Ovary (tissue), 3 donors: ENCODE results near the gene CHP1.

Source experiments
- EP300 ChIP-seq: sonication (generic); formaldehyde crosslinking; IDR thresholded peaks from one replicate; pipeline ENCODE4 v1.6.1; 2017; ENCODE audit warnings: antibody characterized with exemption
- POLR2A ChIP-seq: fragments of 450-650 bp; IDR thresholded peaks from one replicate; pipeline ENCODE4 v1.6.1; 2017; ENCODE audit warnings: antibody characterized with exemption, mild to moderate bottlenecking, moderate library complexity
- TF ChIP-seq, protein P1 (sequence below), 3 donors: fragments of 450-650 bp in 2 of 3; fragments of 200-600 bp in 1 of 3; IDR thresholded peaks; one replicate each; pipeline versions ENCODE4 v1.5.1 to v1.8.0; 2016 to 2022; ENCODE audit warnings: antibody characterized with exemption in 3 of 3, mild to moderate bottlenecking in 1 of 3
- donor health status: DM: no; HTN: no; CAD: no.

DNA sequence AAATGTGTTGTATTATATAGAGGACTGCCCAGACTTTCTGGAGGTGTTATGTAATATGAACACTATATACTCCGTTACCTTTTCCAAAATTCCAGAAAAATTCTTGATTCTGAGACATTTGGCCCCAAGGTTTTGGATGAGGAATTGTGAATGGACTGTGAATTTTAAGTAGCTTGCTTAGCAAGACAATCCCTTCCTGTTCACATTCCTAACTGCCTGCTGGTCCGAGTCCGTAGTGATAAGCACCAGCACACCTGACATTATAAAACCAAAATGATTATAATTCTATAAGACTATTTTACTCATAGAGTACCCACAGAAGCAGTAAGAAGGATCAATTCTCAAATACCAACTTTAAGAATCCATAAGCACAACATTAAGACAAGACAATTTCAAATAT is 11.7 kb upstream of the CHP1 start:
- TF ChIP-seq, protein P1, sequence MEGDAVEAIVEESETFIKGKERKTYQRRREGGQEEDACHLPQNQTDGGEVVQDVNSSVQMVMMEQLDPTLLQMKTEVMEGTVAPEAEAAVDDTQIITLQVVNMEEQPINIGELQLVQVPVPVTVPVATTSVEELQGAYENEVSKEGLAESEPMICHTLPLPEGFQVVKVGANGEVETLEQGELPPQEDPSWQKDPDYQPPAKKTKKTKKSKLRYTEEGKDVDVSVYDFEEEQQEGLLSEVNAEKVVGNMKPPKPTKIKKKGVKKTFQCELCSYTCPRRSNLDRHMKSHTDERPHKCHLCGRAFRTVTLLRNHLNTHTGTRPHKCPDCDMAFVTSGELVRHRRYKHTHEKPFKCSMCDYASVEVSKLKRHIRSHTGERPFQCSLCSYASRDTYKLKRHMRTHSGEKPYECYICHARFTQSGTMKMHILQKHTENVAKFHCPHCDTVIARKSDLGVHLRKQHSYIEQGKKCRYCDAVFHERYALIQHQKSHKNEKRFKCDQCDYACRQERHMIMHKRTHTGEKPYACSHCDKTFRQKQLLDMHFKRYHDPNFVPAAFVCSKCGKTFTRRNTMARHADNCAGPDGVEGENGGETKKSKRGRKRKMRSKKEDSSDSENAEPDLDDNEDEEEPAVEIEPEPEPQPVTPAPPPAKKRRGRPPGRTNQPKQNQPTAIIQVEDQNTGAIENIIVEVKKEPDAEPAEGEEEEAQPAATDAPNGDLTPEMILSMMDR (IDR thresholded peaks at IDR 0.05): no peak
- TF ChIP-seq POLR2A (no peak), EP300 (no peak)
